GM21825 (cell line): ENCODE data around the gene USP32.
"Not testable (repeated sequence)": the region's sequence is repeated elsewhere in the genome, so short reads cannot be mapped to it uniquely, and the experiment has no call there.

ENCODE experiments used
- ATAC-seq: cut with Tn5 transposase; IDR thresholded peaks from one replicate; pipeline ENCODE4 v1.9.1; 2021; ENCODE audit warnings: mild to moderate bottlenecking, moderate library complexity; ENCODE audit not compliant: unreplicated experiment

USP32 gene

GRCh38 chr17:60186846-60187745 is 204.8 kb downstream of the USP32 start:
- not testable (repeated sequence) for ATAC-seq

- ATAC-seq = not testable (repeated sequence)
These were observed 205.6 kb downstream of the USP32 start for GRCh38 chr17:60186372-60186771.

DNA sequence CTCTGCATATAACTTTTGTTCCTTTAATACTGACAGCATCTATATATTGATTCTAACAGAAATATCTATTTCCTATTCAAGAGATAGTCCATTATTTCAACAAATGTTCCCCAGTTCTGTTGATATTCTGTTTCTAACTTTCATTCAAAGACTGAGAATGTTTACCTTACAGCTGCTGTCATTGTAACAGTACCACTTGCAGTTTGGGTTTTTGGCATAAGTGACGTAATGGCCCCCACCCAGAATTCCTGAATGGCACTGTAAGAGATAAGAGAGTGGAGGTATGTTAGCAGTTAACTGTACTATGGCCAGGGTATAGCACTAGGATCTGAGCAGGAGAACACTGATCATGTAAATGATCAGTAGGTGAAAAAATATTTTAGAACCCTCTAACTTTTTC is 211.6 kb downstream of the USP32 start:
- not testable (repeated sequence) for ATAC-seq

DNA sequence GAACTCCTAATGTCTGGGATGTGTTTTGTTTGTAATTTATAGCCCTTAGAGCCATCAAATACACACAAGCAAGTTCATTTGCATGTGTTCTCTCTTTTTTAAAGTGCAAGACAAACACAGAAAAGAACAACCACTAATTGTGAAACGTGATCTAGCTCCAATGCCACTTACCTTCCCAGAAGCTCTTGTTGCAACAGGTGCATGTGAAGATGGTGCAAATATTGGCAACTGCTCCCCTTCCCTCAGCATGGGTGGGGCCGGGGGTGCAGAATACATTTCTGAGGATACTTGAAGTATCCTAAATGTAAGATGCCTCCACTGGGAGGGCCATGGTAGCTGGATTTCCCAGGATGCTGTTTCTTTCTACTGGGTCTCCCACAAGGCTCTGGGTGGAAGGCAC is 213.8 kb downstream of the USP32 start:
- not testable (repeated sequence) for ATAC-seq

DNA sequence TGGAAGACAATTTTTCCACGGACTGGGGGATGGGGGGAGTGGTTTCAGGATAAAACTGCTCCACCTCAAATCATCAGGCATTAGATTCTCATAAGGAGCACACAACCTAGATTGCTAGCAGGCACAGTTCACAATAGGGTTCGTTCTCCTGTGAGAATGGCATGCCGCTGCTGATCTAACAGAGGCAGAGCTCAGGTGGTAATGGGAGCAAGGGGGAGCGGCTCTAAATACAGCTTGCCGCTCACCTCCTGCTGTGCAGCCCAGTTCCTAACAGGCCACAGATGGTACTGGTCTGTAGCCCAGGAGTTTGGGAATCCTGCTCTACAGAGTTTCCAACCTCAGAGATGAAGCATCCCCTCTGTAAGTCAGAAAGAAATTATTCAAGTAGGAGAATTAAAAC is 215.2 kb downstream of the USP32 start:
- ATAC-seq = not testable (repeated sequence)

GRCh38 chr17:60174767-60175166 is 217.2 kb downstream of the USP32 start:
- ATAC-seq = not testable (repeated sequence)

DNA sequence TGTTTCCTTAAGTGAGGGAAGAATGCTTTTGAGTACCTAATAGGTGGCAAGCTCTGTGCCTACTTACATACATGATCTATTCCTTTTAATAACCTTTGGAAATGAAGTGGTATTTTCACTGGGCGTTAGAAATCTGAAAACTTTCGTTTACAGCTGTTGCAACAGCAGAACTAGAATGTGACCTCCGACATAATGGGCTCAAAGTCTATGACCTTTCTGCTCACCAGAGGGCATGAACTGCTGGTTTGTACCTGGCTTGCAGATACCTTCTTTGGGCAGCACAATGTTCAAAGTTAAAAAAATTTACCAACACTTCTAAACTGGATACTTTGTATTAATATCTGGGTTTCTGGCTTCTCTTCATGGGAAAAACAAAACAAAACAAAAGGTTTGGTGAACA is 217.9 kb downstream of the USP32 start:
- no peak for ATAC-seq

DNA sequence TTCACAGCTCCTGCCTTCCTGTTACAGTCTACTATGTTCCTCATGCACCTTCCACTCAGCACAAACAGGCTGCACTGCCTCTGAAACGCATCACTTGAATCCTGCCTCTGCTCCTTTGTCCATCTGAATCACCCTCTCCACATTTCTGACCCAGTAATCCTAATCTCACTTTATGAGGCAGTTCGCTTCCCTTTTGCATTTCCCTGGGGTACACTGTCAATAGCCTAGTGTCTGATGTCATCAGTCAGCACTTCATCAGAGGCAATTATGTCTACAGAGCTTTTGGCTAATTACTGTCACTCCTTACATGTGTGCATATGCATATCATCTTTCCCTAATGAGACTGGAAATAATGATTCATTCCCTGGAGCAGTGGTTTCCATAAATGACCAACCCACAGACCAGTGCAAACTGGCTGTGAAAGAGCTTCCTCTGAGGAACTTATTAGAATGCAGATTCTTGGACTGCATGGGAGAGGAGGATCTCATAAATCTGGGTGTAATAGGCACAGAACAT is 218.6 kb downstream of the USP32 start:
- ATAC-seq = no peak

DNA sequence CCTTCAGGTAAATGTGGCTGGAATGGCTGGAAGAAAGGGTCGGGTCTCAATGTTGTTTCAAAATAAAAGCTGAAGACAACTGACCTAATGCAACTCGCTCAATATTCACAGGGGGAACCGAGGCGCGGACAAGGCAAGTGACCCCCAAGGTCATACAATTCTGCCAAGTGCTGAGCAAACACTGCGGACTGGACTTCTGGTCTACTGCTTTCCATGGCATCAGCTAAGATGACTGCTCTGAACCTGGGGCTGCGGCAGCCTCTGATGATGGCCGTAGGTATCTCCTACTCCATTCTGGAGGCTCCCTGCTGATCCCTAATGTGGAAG is 220.2 kb downstream of the USP32 start:
- ATAC-seq = no peak

DNA sequence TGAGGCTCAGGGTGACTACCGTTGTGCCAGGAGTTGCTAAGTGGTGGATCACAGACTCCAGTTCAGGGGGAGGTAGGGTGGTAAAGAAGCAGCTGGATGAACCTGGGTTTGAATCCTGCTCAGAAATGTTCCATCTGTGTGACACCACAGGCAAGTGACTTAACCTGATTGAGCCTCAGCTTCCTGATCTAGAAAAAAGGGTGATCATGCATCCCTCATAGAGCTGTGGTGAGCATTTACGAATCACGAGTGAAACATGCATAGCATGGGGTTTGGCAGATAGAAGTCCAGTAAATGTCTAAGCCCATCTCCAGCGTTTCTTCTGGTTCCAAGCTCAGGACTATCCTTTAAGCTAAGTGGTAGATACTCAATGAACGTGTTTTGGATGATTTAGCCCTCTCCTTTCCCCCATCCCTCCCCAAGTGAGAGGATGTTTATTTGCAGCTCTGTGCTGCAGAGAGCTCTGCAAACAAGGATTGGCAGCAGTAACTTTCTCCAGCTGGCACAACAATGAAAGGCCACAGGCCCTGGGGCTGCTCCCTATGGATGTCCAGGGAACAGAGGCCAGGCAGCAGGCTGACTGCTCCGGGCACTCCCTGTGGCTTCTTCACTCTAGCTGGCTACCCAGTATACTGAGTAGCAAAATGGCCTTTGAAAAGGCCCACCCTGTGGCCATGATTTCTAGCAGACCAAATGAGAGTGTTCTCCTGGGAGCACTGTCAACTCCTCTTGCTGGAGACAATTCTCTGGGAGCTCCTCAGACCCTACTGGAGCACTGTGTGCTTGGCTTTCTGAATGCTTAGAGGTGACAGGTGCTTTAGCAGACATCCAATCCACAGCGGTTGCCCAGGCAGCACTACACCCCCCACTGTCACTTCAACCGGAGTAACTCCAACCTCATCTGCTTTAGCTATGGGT is 220.8 kb downstream of the USP32 start:
- no peak for ATAC-seq

GRCh38 chr17:60169921-60170817 is 221.8 kb downstream of the USP32 start:
- ATAC-seq = no peak

DNA sequence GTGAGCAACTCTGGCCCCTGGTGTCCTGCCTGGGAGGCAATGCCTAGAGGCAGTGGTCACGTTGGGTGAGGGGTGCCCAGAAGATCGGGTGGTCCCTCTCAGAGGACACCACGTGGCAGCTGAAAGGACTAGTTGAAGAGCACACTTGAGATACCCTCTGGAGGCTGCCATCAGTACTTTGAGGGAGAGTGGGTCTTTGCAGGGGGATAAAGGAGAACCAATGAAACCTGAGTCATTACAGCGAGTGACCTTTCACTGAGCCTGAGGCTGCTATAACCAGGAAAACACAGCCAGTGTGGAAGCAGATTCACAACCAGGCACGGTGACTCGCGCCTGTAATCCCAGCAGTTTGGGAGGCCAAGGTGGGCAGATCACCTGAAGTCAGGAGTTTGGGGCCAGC is 223.3 kb downstream of the USP32 start:
- ATAC-seq = no peak

GRCh38 chr17:60167065-60167741 is 224.7 kb downstream of the USP32 start:
- ATAC-seq = no peak

GRCh38 chr17:60165971-60166370 is 226.0 kb downstream of the USP32 start:
- ATAC-seq = no peak

DNA sequence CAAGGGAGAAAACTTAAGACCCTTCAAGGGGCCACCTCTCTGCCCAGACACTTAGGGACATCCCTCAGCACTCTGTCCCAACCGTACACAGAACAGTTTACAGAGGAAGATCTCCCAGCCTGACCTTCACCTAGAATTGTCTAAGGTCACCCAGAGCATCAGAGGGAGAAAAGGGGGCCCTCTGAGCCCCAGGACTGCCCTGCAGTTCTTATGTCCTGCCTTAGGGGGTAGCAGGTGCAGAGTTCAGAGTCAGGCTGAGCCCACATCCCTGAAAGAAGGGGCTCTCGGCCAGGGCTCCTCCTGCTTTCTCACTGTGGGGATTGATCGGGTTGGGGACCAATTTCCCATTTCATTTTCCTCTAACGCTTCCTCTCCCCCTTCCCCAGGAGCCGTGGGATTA is 226.7 kb downstream of the USP32 start:
- no peak for ATAC-seq

DNA sequence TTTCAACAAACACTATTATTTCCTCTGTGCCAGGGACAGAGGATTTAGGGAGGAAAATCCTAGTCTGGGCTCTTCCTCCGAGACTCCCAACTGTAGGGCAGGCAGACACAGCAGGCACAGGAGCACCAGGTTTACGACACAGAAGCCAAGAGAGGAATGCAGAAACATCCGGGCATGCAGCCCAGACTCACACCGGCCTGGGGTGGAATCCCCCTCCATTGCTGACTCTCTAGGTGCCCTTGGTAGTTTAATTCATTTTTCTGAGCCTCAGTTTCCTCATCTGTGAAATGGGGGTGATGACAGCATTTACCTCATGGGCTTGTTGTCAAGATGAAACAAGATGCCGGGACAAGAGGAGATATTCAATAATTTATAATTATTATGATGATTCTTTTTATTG is 227.2 kb downstream of the USP32 start:
- ATAC-seq = no peak

GRCh38 chr17:60164164-60164563 is 227.8 kb downstream of the USP32 start:
- no peak for ATAC-seq

DNA sequence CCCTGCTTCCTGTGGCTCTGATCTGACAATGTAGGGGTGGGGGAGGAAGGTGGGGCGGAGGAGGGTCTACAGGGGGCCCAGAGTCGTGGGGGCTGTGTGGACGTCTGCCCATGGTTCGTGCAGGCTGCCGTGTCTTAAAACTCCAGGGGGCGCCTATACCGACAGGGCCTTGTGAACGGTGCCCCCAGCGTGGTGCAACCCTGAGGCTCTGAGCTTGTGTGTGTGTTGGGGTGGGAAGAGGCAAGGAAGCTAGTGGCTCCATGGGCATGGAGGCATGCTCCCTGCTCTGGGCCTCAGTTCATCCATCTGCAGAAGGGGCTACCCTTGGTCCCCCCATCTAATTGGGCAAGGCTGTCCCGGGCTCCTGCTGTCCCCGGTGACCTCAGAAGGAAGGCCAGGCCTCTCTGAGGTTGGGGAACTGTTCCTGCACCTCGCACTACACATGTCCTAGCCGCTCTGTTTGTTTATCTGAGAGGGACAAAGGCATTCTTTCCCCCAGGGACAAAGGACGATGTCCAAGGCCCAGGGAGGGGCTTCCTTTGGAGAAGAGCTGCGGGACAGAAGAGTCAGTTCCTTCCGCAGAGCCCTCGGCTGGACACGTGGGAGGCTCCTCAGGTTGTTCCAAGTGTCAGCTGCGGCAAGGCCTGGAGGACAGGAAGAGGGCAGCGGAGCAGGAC is 228.7 kb downstream of the USP32 start:
- ATAC-seq = no peak

- no peak for ATAC-seq
These were observed 230.2 kb downstream of the USP32 start for GRCh38 chr17:60161598-60162330.
